Ureter (tissue), 1 donor: ENCODE data around the gene ARL15. TPM values are rescaled to one million over a fixed set of nuclear protein-coding genes. Genes with fewer than 3 reads are reported as not detected.

Experiments used
- DNase-seq: peaks from one replicate; pipeline ENCODE4 v3.0.0-alpha.2; 2020; ENCODE audit warnings: low spot score
- total RNA-seq: library from RNA; stranded (reverse); gene quantifications from one replicate; pipeline ENCODE4 v1.2.4, GENCODE V29; 2023
- donor health status: DM: yes; HTN: yes; CAD: no.

Gene ARL15
- total RNA-seq, 1 donor from 2014 or later, result 48.0 TPM

- no peak for DNase-seq
Measured at GRCh38 chr5:54159153-54159892, 151.1 kb downstream of the ARL15 start.

DNA sequence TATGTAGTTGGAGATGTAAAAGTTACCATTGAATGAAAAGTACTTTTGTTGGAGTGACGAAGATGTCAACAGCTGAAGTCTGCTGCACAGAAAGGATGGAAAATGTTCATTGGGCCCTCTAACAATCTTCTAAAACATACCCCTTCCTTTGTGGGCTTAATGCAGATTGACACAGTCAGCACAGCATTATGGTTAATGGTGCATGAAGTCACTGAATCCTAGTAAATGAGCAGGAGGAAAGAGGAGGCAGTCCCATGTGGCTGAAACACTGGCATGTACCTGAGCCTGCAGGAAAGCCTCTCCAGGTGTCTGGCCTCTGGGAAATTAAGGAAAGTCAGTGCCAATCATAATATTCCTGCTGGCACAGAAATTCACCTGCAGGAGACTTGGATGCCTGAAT, 153.8 kb downstream of the ARL15 start:
- DNase-seq, result no peak

GRCh38 chr5:54150841-54151240, 159.5 kb downstream of the ARL15 start:
- no peak for DNase-seq

DNA sequence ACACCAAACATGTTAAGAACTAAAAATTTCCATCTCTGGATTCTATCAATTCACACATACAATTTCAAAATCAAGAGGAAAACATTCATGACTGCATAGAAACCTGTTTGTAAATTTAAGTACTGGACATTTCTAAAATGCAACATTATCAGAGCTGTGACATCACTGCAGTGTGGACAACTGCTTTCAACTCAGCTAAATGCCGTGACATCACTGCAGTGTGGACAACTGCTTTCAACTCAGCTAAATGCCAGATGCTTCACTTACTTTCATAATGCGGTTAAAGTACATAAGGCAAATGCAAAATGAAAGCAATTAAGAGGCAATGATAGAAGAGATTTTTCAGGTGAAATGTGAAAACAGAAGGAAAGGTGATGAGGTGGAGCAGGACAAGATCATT, 161.5 kb downstream of the ARL15 start:
- DNase-seq, result no peak

GRCh38 chr5:54148067-54148845, 162.1 kb downstream of the ARL15 start:
- DNase-seq, result no peak

DNA sequence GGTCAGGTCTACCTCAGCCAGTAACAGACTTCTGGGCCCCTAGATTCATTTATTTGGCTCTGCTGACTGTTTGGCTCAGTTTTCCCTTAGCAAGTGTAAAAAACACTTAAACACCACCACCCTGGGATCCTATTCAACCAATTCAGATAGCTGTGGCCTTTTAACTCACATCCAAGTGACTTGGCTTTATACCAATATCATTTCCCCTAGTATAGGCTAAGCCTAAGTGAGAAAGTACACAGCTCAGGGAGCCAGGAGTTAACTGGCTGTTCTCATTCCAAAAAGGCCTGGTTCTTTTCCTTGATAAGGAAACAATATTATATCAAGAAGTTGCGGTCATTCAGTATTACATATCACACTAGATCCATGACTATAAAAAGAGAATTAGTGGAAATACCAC, 163.5 kb downstream of the ARL15 start:
- no peak for DNase-seq

DNA sequence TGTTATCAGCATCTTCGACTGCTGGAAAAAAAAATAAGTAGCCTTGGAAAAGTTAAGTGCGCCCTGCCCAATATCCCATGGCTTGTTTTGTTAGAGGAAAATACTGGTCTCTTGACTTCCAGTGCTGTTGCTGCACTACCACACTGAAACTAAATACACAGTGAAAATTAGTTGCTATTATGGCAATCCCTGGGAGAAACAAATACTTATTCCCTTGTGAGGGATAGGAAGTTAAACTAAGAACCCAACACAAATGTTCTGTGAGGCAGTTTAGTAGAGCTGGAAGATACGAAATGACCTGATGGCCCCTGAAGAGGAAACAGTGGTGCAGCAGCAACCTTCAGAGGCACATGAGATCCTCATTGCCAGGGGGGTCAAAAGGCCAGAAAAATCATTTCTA, 164.0 kb downstream of the ARL15 start:
- DNase-seq, result no peak

DNA sequence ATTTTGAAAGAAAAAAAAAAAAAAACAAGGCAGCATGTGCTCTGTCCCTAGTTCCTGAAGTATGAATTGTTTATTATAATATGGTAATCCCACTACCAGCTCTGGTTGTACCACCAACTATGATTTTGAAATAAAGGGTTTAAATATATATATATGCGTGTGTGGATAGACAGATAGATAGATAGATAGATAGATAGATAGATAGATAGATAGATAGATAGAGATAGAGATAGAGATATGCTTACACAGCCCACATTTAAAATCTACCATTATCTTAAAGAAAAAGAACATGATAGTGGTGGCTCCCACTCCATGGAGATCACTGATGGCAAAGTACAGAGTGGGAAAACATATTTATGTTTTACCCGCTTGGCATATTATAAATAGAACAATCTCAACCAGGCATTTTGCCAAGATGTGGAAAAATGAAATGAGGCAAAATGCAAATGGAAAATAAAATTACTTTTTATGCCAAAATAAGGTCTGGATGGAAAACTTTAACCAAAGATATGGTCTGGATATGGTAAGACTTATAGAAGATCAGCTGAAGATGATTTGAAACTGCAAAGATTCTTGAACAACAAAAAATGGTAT, 170.0 kb downstream of the ARL15 start:
- no peak for DNase-seq

- no peak for DNase-seq
Measured at GRCh38 chr5:54136516-54137440, 173.6 kb downstream of the ARL15 start.

DNA sequence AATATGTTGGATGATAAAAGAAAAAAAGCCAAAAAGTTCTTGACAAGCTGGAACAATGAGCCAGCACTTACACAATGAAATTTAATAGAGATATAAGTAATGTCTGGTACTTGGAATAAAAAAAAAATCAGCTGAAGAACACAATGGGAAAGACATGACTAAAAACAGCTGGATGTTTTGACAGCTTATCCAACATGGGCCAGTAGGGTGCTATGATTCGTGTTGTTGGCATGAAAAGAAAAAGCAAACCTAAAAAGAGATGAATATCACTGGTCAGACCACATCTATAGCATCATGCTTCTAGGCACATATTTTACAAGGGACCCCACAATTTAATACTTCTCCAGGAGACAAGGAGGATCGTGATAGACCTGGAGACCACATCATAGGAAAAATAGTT, 175.3 kb downstream of the ARL15 start:
- no peak for DNase-seq

DNA sequence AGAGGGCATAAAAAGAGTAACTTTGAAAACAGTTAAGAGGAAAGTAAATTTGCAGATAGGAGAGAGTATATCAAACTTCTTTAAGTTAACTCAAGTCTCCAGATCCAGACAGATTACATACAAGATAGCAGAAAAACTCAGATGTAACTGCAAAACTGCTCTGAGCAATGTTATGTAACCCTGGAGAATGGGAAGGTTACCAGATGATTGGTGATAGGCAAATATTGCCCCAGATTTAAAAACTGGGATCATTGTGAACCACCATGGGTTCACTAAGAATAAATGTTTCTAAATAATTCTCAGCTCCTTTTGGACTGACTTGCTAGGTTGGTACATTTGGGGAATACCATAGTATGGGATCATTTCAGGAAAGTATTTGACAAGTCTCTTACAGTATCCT, 176.5 kb downstream of the ARL15 start:
- no peak for DNase-seq

DNA sequence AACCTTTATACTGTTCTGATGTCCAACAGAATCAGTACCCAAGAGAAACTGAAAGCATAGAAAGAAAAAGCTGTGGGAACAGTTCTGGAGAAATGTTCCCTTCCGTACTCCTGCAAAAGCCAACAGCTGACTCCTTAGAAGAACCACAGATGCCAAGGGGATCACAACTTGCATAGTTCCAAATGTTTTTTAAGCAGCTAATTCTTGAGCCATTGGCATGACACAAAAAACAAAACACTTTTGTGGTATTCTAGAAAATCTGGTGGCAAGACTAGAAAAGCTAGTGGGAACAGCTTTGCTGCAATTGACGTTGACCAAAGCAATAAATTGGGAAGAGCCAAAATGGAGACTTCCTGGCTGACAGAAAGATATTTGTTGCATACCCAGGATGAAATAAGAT, 189.9 kb downstream of the ARL15 start:
- DNase-seq, result no peak

DNA sequence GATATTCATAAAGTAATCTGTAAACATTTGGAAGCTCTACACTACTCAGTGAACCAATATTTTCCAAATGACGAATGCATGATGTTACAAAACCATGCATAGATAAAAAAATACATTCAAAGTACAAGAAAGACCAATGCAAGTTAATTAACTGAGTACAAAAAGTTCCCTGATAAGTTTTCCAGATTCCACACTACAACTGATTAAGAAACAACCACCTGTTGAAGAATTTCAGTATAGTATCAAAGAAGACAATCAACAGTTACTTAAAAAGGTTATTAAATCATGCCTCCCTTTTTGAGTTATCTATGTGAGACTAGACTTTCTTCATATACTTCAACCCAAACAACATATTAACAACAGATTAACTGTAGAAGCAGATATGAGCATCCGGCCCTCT, 192.4 kb downstream of the ARL15 start:
- no peak for DNase-seq

DNA sequence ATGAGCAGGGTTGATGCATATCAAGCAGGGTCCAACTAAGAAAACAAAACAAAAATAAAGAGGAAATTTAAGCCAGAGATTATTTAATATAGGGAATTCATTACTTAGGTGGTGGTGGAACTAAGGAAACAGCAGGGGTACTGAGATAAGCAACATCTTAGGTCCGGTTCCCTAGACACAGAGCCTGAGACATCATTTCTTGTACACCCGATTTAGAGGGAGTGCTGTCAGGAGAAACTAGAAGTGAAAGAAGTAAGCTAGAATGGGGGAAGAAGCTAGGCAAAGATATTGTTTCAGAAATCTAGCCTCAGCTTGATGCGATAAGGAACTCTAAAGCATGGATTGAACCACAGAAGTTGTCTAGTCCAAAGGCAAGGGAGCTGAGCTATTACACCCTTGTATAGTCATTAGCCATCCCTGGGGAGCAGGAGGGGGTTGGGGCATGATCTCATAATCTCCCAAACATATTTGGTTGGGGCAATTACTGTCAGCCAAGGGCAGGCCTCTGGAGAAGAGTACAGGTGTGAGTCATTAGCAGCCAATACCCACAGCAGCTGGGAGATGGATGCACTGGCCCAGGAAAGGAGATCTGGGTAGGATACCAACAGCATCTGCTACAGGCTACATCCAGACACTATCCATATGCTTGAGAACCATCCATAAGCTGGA, 194.5 kb downstream of the ARL15 start:
- no peak for DNase-seq

DNA sequence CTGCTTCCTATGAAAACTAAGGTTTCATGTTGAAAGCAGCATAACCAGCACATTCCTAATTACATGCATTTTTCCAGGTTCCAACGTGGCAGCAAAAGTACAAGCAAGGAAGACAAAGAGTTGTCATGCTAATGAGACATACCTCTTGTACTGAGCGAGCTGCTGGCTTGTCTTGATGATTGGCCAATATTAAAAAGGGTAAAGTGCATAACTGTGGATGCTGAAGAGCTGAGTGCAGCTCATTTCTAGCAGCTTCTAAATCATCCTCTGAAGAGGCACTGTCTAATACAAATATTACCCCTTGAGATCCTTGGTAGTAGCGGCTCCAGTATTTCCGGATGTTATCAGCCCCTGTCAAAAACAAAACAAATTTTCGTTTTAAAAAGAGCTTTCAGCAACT, 197.3 kb downstream of the ARL15 start:
- DNase-seq, result no peak

DNA sequence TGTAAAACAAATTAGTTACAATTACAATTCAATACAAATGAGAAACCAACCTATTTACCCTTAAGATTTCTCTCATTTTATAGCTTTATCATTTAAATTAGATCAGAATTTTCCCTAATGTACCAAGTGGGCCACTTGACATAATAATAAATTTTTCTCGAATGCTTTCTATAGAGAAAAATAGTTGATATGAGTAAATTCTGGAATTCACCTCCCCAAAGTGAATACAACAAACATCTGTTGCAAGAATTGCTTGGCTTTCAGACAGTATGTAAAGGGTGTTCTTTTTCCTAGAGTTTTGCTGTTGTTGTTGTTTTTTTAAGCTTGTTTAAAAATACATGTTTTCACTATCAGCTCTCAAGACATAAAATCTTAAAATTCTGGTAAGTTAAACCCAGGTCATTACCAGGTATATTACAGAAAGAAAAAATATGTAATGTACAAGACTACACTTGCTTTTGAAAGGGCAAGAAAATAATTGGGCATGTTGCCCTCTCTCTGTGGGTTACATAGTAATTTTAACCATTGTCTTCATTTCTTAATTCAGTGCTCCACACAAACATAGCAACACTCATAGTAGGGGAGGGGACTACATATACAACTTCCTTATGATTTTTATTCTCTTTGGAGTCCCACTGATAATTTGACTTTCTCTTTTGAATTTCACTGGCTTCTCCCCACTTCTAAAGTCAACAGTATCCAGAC, 200.6 kb downstream of the ARL15 start:
- no peak for DNase-seq

DNA sequence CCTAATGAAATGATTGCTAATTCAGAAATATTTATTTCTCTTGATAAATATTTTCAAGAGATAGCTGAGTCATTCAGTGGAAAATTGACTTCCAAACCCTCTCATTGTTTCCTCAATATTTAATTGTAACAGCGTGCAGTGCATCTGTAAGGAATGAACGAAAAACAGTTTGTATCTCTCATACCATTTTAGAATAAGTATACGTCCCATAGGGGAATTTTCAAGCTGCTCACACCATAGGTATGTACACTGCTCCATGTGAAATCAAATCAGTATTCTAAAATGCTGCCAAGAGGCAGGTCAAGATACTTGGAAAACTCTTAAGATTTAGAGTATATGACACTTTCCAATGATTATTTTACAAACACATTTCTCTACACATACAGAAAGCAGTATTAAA, 202.2 kb downstream of the ARL15 start:
- DNase-seq, result no peak

GRCh38 chr5:54103871-54104270, 206.5 kb downstream of the ARL15 start:
- DNase-seq, result no peak

DNA sequence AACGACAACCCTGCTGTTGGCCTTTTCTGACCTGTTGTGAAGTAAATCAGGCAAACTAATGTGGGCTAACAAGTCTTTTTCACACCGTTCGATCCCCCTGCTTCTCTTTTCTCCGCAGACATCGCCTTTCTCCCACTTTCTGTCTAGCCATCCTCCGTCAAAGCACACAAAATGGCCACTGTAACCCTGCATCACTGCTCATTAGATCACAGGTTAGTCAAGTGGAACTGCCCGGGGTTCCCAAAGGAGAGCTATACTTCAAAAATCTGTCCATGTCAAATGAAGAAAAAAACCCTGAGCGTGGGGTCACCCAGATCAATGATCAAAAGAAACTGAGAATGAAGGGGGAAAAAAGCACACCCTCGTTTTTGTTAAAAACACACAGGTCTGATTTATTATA, 212.1 kb downstream of the ARL15 start:
- no peak for DNase-seq

DNA sequence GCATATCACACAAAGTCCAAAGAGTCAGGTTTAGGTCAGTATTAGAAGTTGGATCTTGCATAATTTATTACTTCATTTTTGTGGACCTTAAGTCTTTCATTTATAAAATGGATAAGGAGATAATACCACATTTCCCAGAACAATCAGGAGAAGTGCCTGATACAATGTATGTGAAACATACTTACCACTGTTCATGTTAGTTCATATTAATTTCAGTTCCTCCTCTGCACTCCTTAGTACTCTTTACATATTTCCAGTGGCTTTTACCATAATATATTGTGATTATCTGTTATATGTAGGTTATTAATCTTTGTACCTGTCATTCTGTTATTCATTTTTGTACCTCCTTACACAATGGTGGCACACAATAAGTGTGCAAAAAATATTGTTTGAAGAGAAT, 214.4 kb downstream of the ARL15 start:
- no peak for DNase-seq

GRCh38 chr5:54094706-54095105, 215.7 kb downstream of the ARL15 start:
- DNase-seq, result no peak
